ENCODE data around the gene B9D1.

The B9D1 gene

GRCh38 chr17:19317359-19318095 lies 45.0 kb downstream of the B9D1 start:
- DNase-seq = peak in 1 of 2 donors; percentile 22

- DNase-seq = no peak
These were observed 45.7 kb downstream of the B9D1 start for GRCh38 chr17:19316761-19317358.

GRCh38 chr17:19315104-19315503 lies 47.4 kb downstream of the B9D1 start:
- no peak for DNase-seq

DNA sequence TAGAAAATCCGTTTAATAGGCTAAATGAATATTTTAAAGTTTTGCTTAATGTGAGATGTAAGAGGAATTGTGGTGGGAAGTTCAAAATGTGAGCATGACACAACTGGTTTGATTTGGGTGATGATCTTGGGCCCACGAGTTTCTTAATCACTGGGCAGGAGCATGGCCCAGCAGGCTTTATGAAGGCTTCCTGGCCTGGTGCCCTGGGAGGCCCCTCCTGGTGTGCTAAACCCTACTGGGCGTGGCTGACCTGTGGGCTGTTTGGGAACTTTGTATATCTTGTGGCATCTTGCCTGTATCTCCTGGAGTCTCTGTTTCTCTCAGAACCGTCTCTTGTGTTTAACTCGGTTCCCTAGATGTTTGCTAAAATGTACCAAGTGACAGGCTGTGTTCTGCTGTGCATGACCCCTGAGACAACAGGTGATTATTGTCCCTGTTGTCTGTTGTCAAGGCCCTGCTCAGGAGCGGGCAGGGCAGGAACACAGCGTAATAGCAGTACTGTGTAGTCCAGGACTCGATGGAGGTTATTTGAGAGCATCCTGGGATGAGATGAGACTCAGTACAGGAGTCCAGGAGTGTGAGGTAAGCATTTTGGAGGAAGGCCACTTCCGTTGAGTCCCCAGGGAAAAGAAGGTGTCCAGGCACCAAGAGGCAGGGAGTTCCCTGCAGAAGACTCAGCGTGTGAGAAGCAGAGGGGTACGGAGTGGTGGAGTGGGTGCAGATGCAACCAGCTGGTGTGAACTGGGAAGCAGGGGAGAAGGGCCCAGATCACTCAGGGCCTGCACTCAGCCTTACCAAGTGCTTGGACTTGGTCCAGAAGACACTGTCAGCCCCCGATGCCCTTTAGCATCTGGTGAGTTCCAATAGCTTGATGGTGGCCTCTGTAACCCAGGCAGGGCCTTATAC lies 48.5 kb downstream of the B9D1 start:
- no peak for DNase-seq

GRCh38 chr17:19313066-19313745 lies 49.3 kb downstream of the B9D1 start:
- no peak for DNase-seq

- DNase-seq = no peak
These were observed 50.1 kb downstream of the B9D1 start for GRCh38 chr17:19312406-19312805.

GRCh38 chr17:19311421-19312215 lies 50.9 kb downstream of the B9D1 start:
- DNase-seq = peak in 1 of 2 donors; percentile 18

GRCh38 chr17:19311016-19311415 lies 51.5 kb downstream of the B9D1 start:
- DNase-seq = no peak

GRCh38 chr17:19310151-19310550 lies 52.4 kb downstream of the B9D1 start:
- no peak for DNase-seq

- no peak for DNase-seq
These were observed 52.8 kb downstream of the B9D1 start for GRCh38 chr17:19309701-19310100.

DNA sequence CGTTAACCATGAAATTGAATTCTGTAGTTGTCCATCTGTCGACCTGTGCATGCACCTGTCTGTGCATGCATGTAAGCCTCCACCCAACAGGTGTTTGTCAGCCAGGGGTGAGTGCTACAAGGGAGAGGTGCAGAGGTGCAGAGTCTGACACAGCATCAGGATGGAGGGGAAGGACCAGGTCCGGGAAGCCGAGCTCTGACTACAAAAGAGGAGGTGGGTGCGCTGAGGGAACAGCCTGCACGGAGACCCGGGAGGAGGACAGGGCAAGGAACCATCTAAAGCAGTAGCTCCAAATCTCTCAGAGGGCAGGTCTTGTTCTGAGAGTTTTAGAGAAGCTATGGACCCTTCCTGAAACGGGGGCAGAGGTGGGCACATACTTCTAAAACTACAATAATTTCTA lies 54.1 kb downstream of the B9D1 start:
- no peak for DNase-seq

DNA sequence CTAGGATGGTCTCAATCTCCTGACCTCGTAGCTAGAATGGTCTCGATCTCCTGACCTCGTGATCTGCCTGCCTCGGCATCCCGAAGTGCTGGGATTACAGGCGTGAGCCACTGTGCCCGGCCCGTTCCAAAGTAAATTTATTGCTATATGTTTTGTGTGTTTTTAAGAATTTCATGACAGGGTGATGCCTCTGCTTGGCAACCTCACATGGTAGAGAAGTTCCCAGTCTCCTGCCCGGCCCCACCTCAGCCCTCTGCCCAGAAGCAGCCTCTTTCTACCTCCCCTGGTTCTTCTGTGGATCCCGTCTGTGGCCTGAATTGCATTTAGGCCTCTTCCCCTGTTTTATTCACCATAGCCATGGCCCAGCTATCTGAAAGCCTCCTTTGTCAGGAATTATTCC lies 55.0 kb downstream of the B9D1 start:
- DNase-seq = no peak

DNA sequence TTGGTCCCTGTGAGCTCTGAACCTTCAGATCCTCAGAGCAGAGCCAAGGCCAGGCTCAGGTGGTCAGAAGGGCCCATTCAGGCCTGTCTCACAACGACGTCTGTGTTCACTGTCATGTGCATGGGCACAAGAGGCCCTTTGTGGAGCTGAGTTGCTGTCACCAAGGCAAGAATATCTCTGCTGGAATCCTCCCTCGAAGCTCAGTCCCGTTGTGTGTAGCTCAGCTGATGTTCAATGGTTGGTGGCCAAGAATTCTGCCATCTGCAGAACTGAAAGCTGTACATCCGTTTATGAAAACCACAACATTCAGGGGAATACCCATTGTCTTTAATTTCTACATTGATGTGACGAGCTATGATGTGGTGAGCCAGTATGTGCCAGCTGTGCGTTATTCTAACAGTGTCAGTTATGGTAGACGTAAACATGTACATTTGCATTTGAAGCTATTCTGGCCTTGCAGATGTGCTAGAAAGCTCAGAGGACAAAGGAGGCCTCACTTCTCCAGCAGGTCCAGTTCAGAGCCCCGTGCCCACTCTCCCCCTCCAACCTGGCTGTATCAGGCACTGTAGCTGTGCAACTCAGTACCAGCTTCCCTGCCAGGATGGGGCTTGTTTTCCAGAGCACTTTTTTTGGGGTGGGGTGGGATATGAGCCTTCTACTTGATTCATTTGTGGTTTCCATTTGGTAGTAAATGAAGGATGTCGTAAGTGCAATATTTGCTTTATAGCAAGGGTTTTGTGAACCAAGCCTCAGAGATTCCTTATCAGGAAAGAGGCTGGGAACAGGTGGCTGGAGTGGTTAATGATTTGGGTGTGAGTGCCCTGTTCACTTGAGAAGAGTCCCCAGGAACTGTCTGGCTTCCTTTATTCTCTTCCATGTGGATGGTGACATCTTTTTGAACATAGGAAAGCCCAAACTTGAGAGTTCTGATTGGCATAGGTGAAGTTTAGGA lies 56.1 kb downstream of the B9D1 start:
- DNase-seq = peak; percentile 64 to 69

GRCh38 chr17:19305761-19306159 lies 56.8 kb downstream of the B9D1 start:
- no peak for DNase-seq

DNA sequence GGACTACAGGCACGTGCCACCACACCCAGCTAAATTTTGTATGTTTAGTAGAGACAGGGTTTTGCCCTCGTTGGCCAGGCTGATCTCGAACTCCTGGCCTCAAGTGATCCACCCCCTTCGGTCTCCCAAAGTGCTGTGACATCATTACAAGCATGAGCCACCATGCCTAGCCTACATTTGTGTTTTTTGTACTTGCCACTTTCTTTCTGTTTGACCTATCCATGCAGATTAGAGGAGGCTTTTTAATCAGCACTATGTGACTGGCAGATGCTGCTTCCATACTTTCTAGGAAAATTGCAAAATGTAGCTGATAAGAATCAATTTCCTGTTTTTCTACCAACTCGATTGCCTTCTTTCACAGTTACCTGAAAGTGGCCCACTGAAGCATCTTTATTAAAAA lies 57.3 kb downstream of the B9D1 start:
- no peak for DNase-seq

DNA sequence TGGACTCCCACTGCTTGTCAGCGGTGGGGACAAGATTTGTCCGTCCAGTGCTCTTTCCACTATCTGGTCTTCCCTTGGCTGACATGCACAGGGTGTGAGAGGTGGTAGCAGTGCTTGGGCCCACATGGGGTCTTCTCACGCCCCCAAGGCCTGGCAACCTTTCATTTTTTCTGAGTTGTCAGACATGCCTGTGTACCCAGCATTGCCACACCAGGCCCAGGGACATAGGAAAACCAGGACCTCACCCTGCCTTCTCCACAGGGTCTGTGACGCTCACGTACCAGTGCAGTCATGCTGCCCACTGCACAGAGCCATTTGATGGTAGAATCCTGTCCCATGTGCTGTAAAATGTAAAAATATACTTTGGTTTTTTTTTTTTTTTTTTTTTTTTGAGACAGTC lies 57.8 kb downstream of the B9D1 start:
- DNase-seq = no peak

DNA sequence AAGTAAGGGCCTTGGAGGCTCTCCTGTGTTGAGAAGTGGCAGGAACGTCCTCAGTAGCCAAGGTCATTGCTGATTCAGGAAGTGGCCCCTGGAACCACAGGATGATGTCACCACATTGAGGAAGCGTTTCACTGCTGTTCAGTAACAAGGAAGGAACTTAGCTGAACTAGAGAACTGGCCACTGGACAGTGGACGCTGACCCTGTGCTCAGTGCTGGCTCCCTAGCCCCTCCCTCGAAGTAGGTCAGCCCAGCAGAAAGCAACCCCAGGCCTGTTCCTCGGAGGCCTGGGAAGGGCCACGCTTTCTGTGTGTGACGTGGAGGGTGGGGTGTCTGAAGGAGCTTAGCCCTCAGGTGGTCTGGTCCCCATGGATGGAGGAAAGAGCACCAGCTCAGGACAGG lies 58.3 kb downstream of the B9D1 start:
- peak in 1 of 2 donors; percentile 70 for DNase-seq

DNA sequence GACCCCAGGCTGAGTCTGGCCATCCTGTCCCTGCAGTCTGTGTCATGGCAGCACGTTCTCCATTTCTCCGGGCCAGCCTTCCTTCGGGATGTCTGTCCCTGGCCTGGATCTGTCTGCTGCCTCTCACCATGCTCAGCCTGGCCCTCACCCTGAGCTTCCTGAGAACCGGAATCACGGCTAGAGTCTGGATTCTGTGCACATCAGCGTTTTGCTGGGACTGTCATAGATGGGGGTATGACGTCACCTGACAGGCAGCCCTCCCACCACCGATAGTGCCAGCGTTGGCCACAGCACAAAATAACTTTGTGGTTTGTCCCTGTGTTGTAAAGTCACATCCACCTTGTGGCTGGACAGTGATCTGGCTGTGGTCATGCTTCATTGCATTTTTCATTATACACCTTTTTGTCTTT lies 59.2 kb downstream of the B9D1 start:
- no peak for DNase-seq

- DNase-seq = peak in 1 of 2 donors; percentile 18
These were observed 59.7 kb downstream of the B9D1 start for GRCh38 chr17:19302791-19303331.

DNA sequence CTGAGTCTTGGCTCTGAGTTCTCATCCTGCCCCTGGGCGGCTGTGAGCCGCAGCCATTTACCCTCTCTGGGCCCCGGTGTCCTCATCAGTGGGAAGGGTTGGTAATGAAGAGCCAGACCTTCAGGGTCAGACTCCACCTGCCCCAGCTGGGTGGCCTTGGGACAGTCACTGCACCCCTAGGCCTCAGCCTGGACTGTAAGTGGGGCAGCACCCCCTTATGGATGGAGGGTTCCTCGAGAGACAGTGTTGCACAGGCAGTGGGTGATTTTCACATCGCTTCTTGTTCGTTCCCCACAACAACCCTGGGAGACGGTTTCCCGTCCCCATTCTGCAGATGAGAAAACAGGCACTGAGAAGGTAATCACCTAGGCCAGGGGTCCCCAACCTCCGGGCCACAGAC lies 60.5 kb downstream of the B9D1 start:
- DNase-seq = no peak
